ENCODE measurements around the gene TFDP2. TPM values are rescaled to one million over a fixed set of nuclear protein-coding genes. Genes with fewer than 3 reads are reported as not detected.

The TFDP2 gene
- total and polyA plus RNA-seq, 2 of the 8 experiments (the other 6 are each of a cell fraction or from before 2014, with no cell fraction given), result 41.1 to 119 TPM

- no peak for TF ChIP-seq CHD7 (IDR thresholded peaks at IDR 0.05; ENCODE audit: insufficient replicate concordance, low read length)
- no peak for TF ChIP-seq CEBPB (IDR thresholded peaks at IDR 0.05; ENCODE audit: low read depth, low read length)
- TF ChIP-seq BACH1 (IDR thresholded peaks at IDR 0.05; ENCODE audit: low read length), result no peak
- no peak for TF ChIP-seq TAF7 (optimal IDR thresholded peaks at IDR 0.05; ENCODE audit: borderline replicate concordance, low read depth, low read length)
- TF ChIP-seq CTBP2 (IDR thresholded peaks at IDR 0.05; ENCODE audit: borderline replicate concordance, insufficient read depth, insufficient read length, low read length), result no peak
- TF ChIP-seq EZH2 (IDR thresholded peaks at IDR 0.05; ENCODE audit: low read depth, low read length, severe bottlenecking), result no peak
Observed at GRCh38 chr3:141959589-141960554, 189.5 kb downstream of the TFDP2 start (continued).

Data from H1 (cell line).